SK-N-MC (cell line): ENCODE data around the gene SYNE1.

Experiments
- EZH2 ChIP-seq: fragments of 200-600 bp; sonication (generic); IDR thresholded peaks from one replicate; pipeline ENCODE4 v1.6.1; 2017; ENCODE audit warnings: antibody characterized with exemption
- FOXP2 ChIP-seq: optimal IDR thresholded peaks from 2 replicates; pipeline ENCODE3; 2011; ENCODE audit warnings: mild to moderate bottlenecking, moderate library complexity; ENCODE audit not compliant: insufficient read depth; ENCODE audit errors: extremely low read length, control extremely low read depth
- POLR2AphosphoS5 ChIP-seq: IDR thresholded peaks from 2 replicates; pipeline ENCODE4 v1.6.1; 2012; ENCODE audit warnings: mild to moderate bottlenecking, low read depth, low read length, borderline replicate concordance

DNA sequence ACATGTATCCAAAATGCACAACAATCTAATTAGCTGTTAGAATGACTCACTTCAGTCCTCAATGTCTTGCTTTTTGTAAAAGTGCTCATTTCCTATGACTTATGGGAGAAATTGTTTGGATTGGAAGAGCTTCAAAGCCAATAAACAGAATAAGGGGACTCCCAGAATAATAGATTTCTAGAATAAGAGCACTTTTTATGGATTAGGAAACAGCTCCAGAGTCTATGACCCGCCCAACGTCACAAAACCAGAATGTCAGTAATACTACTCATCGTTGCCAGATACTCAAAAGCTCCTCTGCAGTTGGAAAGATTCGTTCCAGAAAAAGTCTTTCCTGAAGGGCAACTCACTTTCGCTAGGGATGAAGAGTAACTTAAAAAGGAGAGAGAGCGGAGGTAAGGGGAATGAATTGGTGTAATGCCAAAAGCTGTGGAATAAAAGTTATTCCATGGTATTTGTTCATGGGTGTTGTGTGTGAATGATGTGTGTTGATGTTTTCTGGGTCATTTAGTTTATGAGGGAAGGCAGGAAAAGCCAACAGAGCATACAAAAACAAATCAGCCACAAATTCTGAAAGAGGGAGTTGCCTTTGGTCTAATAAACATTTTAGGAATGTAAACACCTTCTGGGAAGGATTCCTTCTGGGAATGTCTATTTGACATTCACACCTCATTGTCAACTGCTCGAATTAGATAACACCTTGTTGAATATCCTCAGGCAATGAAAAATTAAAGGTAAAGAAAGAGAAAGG lies 64.6 kb downstream of the SYNE1 start:
- TF ChIP-seq POLR2AphosphoS5 (no peak), FOXP2 (no peak), EZH2 (no peak)
